Fibroblast of the conjunctiva (primary cell): ENCODE measurements around the gene ANKRD63.

Source experiments
- DNase-seq: peaks from one replicate; pipeline ENCODE4 v3.0.0-alpha.2; 2010; ENCODE audit warnings: low read depth

ANKRD63 gene

GRCh38 chr15:40295877-40296560 lies 13.2 kb upstream of the ANKRD63 start:
- no peak for DNase-seq

- no peak for DNase-seq
Measured at GRCh38 chr15:40295297-40295696, 12.4 kb upstream of the ANKRD63 start.

- DNase-seq = no peak
Measured at GRCh38 chr15:40293905-40294895, 11.3 kb upstream of the ANKRD63 start.

GRCh38 chr15:40293006-40293405 lies 10.1 kb upstream of the ANKRD63 start:
- DNase-seq = no peak

- no peak for DNase-seq
Measured at GRCh38 chr15:40292246-40292645, 9.4 kb upstream of the ANKRD63 start.

GRCh38 chr15:40290918-40291574 lies 8.2 kb upstream of the ANKRD63 start:
- no peak for DNase-seq

- DNase-seq = no peak
Measured at GRCh38 chr15:40290545-40290917, 7.7 kb upstream of the ANKRD63 start.

GRCh38 chr15:40289140-40289775 lies 6.4 kb upstream of the ANKRD63 start:
- DNase-seq = no peak

GRCh38 chr15:40287968-40288367 lies 5.1 kb upstream of the ANKRD63 start:
- DNase-seq = no peak

- no peak for DNase-seq
Measured at GRCh38 chr15:40287505-40287904, 4.6 kb upstream of the ANKRD63 start.

GRCh38 chr15:40286794-40287193 lies 3.9 kb upstream of the ANKRD63 start:
- DNase-seq = no peak

GRCh38 chr15:40286061-40286532 lies 3.2 kb upstream of the ANKRD63 start:
- no peak for DNase-seq

- DNase-seq = no peak
Measured at GRCh38 chr15:40285554-40286011, 2.7 kb upstream of the ANKRD63 start.

- DNase-seq = no peak
Measured at GRCh38 chr15:40285151-40285550, 2.3 kb upstream of the ANKRD63 start.

- no peak for DNase-seq
Measured at GRCh38 chr15:40283615-40284300, 894 bp upstream of the ANKRD63 start.

- no peak for DNase-seq
Measured at GRCh38 chr15:40282147-40282868, 556 bp downstream of the ANKRD63 start.

GRCh38 chr15:40281801-40282146 lies 1.1 kb downstream of the ANKRD63 start:
- DNase-seq = no peak

GRCh38 chr15:40281057-40281800 lies 1.6 kb downstream of the ANKRD63 start:
- DNase-seq = no peak

- DNase-seq = no peak
Measured at GRCh38 chr15:40280260-40281056, 2.4 kb downstream of the ANKRD63 start.
